IMR-90 (cell line): ENCODE results near the gene ANKMY1.

Experiments used
- MXI1 ChIP-seq: IDR thresholded peaks from 2 replicates; pipeline ENCODE4 v1.6.1; 2012; ENCODE audit warnings: low read depth, mild to moderate bottlenecking, low read length, moderate library complexity, borderline replicate concordance
- POLR2A ChIP-seq: IDR thresholded peaks from 2 replicates; pipeline ENCODE4 v1.6.1; 2012; ENCODE audit warnings: mild to moderate bottlenecking, low read depth, low read length
- RAD21 ChIP-seq: IDR thresholded peaks from 2 replicates; pipeline ENCODE4 v1.6.1; 2012; ENCODE audit warnings: low read length, improper control_type of control experiment
- SMC3 ChIP-seq: fragments of 150-350 bp; IDR thresholded peaks from 2 replicates; pipeline ENCODE4 v1.6.1; 2016; ENCODE audit warnings: low read depth, mild to moderate bottlenecking, antibody characterized with exemption, low read length, moderate library complexity
- TF ChIP-seq, protein P1 (sequence below): conservative IDR thresholded peaks from 2 replicates; pipeline ENCODE4 v1.5.1; 2012; ENCODE audit warnings: mild to moderate bottlenecking, low read depth, low read length, improper control_type of control experiment

DNA sequence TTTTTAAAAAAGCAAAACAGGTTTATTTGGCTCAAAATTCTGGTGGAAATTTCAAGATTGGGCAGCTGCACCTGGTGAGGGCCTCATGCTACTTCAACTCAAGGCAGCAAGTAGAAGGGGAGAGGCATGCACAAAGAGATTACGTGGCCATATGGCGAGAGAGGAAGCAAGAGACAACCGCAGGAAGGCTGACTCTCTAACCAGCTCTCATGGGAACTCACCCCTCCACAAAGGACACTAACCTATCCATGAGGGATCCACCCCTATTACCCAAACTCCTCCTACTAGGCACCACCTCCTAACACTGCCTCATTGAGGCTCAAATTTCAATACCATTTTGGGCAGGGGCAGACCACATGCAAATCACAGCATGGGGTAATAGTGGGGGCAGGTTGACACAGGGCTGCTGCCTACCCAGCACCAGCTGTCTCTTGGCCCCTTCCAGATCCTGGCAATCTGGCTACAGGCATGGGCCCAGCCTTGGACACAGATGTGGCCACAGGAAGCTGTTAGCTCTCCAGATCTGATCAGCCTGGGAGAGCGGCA is 26.8 kb upstream of the ANKMY1 start:
- TF ChIP-seq RAD21 (no peak), SMC3 (no peak), MXI1 (no peak), POLR2A (no peak)
- TF ChIP-seq, protein P1, sequence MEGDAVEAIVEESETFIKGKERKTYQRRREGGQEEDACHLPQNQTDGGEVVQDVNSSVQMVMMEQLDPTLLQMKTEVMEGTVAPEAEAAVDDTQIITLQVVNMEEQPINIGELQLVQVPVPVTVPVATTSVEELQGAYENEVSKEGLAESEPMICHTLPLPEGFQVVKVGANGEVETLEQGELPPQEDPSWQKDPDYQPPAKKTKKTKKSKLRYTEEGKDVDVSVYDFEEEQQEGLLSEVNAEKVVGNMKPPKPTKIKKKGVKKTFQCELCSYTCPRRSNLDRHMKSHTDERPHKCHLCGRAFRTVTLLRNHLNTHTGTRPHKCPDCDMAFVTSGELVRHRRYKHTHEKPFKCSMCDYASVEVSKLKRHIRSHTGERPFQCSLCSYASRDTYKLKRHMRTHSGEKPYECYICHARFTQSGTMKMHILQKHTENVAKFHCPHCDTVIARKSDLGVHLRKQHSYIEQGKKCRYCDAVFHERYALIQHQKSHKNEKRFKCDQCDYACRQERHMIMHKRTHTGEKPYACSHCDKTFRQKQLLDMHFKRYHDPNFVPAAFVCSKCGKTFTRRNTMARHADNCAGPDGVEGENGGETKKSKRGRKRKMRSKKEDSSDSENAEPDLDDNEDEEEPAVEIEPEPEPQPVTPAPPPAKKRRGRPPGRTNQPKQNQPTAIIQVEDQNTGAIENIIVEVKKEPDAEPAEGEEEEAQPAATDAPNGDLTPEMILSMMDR = no peak
